Suppressor macrophage treated with lipopolysaccharide for 1 hour (primary cell): ENCODE measurements around the gene TREH.

ENCODE experiments used
- DNase-seq, 3 donors: peaks; one replicate each; pipeline ENCODE4 v3.0.0-alpha.2; 2020 to 2022

Gene TREH

GRCh38 chr11:118609380-118610224 lies 69.8 kb downstream of the TREH start:
- DNase-seq: peak in 2 of 3 donors; percentile 29 to 40

DNA sequence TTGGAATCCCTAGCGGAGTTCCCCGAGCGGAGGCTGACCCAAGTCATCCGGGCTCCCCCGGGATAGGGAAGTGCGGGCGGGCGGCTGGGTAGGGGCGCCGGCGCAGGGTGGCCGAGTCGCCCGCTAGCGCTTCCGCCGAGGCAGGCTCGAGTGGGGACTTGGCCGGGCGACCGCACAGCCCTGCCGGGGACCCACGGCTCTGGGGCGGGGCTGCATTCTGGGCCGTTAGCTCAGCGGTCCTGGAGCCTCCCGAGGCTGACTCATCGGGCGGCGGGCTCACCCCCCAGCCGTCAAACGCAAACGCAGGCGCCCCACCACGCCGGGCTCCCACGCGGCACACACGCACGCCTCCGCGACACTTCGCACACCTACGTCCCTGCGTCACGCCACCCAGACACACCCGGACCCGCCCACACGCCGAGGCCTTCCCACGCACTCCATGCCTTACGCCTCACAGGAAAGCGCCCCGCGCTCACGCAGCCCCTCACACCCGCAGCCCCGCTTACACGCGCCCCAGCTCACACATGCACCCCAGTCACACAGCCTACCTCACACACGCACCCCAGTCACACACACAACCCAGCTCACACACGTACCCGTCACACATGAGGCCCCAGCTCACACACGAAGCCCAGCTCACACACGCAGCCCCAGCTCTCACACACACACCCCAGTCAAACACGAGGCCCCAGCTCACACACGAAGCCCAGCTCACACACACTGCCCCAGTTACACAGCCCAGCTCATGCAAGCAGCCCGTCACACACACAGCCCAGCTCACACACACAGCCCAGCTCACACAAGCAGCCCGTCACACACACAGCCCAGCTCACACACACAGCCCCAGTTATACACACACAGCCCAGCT lies 70.9 kb downstream of the TREH start:
- peak; percentile 97 to 99 (median 98) for DNase-seq

DNA sequence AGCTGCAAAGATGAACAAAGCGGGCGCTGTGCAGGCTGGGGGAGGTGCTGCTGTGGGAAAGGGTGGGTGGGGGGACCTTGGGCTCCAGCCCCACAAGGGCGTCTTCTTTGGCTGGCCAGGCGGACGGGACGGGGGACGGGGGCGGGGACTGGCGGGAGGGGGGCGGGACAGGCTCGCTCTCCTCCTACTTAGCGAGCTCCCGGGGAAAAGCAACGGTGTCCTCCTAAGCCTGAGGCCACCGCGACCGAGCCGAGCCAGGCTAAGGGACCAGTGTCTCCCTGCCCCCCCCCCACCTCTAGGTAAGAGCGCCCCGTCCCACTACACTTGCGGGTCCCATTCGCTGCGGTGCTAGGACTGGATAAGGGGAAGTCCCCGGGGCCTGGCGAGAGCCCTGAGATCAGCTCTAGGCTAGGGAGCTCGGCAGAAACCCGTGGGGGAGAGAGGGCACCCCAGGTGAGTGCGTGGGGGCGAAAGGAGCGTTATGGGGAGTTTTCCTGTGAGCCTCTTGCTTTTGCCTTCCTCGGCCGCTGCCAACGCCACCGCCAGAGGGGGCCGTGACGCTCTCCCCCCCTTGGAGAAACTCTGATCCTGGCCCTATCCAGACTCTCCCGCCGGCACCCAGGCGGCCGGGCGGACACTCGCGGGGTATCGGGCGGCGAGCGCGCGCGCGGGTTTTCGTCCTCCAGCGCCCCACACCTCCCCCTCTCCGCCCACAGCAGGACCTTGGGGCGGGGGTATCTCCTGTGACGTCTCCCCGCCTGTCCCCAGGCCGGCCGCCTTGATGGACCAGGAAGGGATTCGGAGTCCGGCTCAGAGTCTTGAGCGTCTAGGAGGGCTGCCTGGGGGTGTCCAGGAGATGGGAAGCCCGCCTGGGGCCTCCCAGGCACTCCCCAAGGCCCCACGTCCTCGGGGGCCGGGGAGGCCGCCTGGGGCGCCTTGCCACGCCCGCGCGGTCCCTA lies 71.8 kb downstream of the TREH start, which contains the start of gene PHLDB1:
Gene PHLDB1, plus strand, starts transcription at position 215 of the 959 bp plus-strand sequence. CDS start 6,222 bp downstream, outside the sequence.
- DNase-seq: peak; percentile 69 to 83 (median 71)
